Gastroesophageal sphincter (tissue), 3 donors: ENCODE data around the gene ADGRD1.

Experiments
- CTCF ChIP-seq, 4 experiments: fragments of 200-600 bp in 2 of 4; fragments of 450-650 bp in 2 of 4; sonication (generic) in 1 of 4; IDR thresholded peaks; one replicate each; pipeline ENCODE4 v1.5.1; 2017 to 2019; ENCODE audit warnings: antibody characterized with exemption in 4 of 4, mild to moderate bottlenecking in 2 of 4, moderate library complexity in 2 of 4
- EP300 ChIP-seq: sonication (generic); formaldehyde crosslinking; IDR thresholded peaks from one replicate; pipeline ENCODE4 v1.6.1; 2017; ENCODE audit warnings: antibody characterized with exemption, mild to moderate bottlenecking
- POLR2A ChIP-seq, 2 donors: fragments of 450-650 bp; IDR thresholded peaks; one replicate each; pipeline ENCODE4 v1.6.1; 2017; ENCODE audit warnings: antibody characterized with exemption in 2 of 2, mild to moderate bottlenecking in 2 of 2, moderate library complexity in 1 of 2
- POLR2AphosphoS5 ChIP-seq: sonication (generic); formaldehyde crosslinking; IDR thresholded peaks from one replicate; pipeline ENCODE4 v1.6.1; 2017; ENCODE audit warnings: antibody characterized with exemption

GRCh38 chr12:131114942-131115584 lies 161.4 kb downstream of the ADGRD1 start:
- TF ChIP-seq POLR2AphosphoS5: no peak
- TF ChIP-seq POLR2A (IDR thresholded peaks at IDR 0.05): no peak
- TF ChIP-seq CTCF (IDR thresholded peaks at IDR 0.05): no peak
- no peak for TF ChIP-seq EP300
